Body of pancreas (tissue), 4 donors: ENCODE measurements around the gene LCE1A.

Experiments
- CTCF ChIP-seq, 7 experiments: fragments of 450-650 bp in 4 of 7; fragments of 200-600 bp in 3 of 7; sonication (generic) in 3 of 7; IDR thresholded peaks; one replicate each; pipeline ENCODE4 v1.5.1; 2016 to 2019; ENCODE audit warnings: antibody characterized with exemption in 7 of 7
- POLR2A ChIP-seq, 3 donors: fragments of 450-650 bp; IDR thresholded peaks; one replicate each; pipeline ENCODE4 v1.6.1; 2016; ENCODE audit warnings: antibody characterized with exemption in 3 of 3, mild to moderate bottlenecking in 2 of 3

GRCh38 chr1:152870831-152871730 lies 43.8 kb downstream of the LCE1A start:
- peak in 4 of 7 experiments; percentile 7 to 38 (median 36) for TF ChIP-seq CTCF (IDR thresholded peaks at IDR 0.05)
- no peak for TF ChIP-seq POLR2A (IDR thresholded peaks at IDR 0.05)
